Caco-2 (cell line): Measurements from ENCODE around the gene TEC. TPM values are rescaled to one million over a fixed set of nuclear protein-coding genes. Genes with fewer than 3 reads are reported as not detected.

Experiments used
- BruUV-seq: library from RNA; stranded (reverse); fragments of 400-500 nt; replicated peaks from 2 replicates; lab custom pipeline; 2021; lab: Mats Ljungman, UMichigan
- CTCF ChIA-PET: fragments of 300-600 bp; sonication (Branson Sonifier 250); formaldehyde crosslinking; loops from one replicate; lab custom pipeline; 2022; ENCODE audit warnings: antibody characterized with exemption; lab: Charles Lee
- POLR2A ChIA-PET: fragments of 300-600 bp; sonication (Branson Sonifier 250); formaldehyde crosslinking; loops from one replicate; lab custom pipeline; 2022; ENCODE audit warnings: antibody characterized with exemption; lab: Charles Lee
- DNase-seq, 2 experiments: peaks; one replicate each; pipeline versions ENCODE4 v3.0.0 to v3.0.0-alpha.2; 2020 to 2022
- H3K27me3 ChIP-seq: replicated peaks from 2 replicates; pipeline ENCODE4 v1.6.0; 2011; ENCODE audit warnings: low read length; ENCODE audit not compliant: control insufficient read depth, insufficient read depth
- H3K36me3 ChIP-seq: 2 replicates; pipeline ENCODE4 v1.5.1; 2011; ENCODE audit warnings: low read length; ENCODE audit not compliant: control insufficient read depth, insufficient read depth
- H3K4me1 ChIP-seq: fragments of 250-450 bp; sonication (Bioruptor Pico); 2 replicates; pipeline ENCODE4 v1.5.1; 2020; ENCODE audit warnings: mild to moderate bottlenecking
- H3K4me3 ChIP-seq: 2 replicates; pipeline ENCODE4 v1.5.1; 2011; ENCODE audit warnings: low read depth, mild to moderate bottlenecking, control low read depth, low read length
- H3K9me3 ChIP-seq: fragments of 250-450 bp; sonication (Bioruptor Pico); 2 replicates; pipeline ENCODE4 v1.5.1; 2020; ENCODE audit warnings: mild to moderate bottlenecking, moderate library complexity
- H3K27ac Mint-ChIP-seq: one replicate; pipeline ENCODE4 v1.8.0; 2022; ENCODE audit warnings: mixed read lengths; ENCODE audit not compliant: unreplicated experiment
- H3K27me3 Mint-ChIP-seq: one replicate; pipeline ENCODE4 v1.8.0; 2022; ENCODE audit warnings: mixed read lengths; ENCODE audit not compliant: insufficient read depth, unreplicated experiment
- H3K36me3 Mint-ChIP-seq: one replicate; pipeline ENCODE4 v1.8.0; 2022; ENCODE audit warnings: mild to moderate bottlenecking, mixed read lengths; ENCODE audit not compliant: insufficient read depth, unreplicated experiment
- H3K4me1 Mint-ChIP-seq: one replicate; pipeline ENCODE4 v1.8.0; 2022; ENCODE audit warnings: low read depth, mixed read lengths; ENCODE audit not compliant: unreplicated experiment
- H3K4me3 Mint-ChIP-seq: one replicate; pipeline ENCODE4 v1.8.0; 2022; ENCODE audit warnings: mild to moderate bottlenecking, moderate library complexity, mixed read lengths; ENCODE audit not compliant: unreplicated experiment
- H3K9me3 Mint-ChIP-seq: one replicate; pipeline ENCODE4 v1.8.0; 2022; ENCODE audit warnings: mixed read lengths; ENCODE audit not compliant: unreplicated experiment
- intact Hi-C: fragments of 100-400 bp; cut with micrococcal nuclease; formaldehyde crosslinking; loops from one replicate; pipeline ENCODE4 v1.10.0; 2022; ENCODE audit not compliant: unreplicated experiment
- total RNA-seq: library from RNA; stranded (reverse); gene quantifications from 2 replicates; pipeline ENCODE4 v1.2.3, GENCODE V29; 2022
- TF ChIP-seq, protein P1 (sequence below), 2 experiments: fragments of 200-600 bp in 1 of 2; IDR thresholded peaks; 1 replicate in 1 of 2; 2 replicates in 1 of 2; pipeline versions ENCODE4 v1.5.1 to v1.8.0; 2011 to 2022; ENCODE audit warnings: antibody characterized with exemption in 1 of 2, control low read depth in 1 of 2, inconsistent platforms in 1 of 2, low read depth in 1 of 2, low read length in 1 of 2, mild to moderate bottlenecking in 1 of 2, moderate library complexity in 1 of 2; ENCODE audit not compliant: insufficient read depth in 1 of 2, severe bottlenecking in 1 of 2, unreplicated experiment in 1 of 2

TEC gene
- total RNA-seq, 1 experiment from 2014 or later: 2.0 TPM

DNA sequence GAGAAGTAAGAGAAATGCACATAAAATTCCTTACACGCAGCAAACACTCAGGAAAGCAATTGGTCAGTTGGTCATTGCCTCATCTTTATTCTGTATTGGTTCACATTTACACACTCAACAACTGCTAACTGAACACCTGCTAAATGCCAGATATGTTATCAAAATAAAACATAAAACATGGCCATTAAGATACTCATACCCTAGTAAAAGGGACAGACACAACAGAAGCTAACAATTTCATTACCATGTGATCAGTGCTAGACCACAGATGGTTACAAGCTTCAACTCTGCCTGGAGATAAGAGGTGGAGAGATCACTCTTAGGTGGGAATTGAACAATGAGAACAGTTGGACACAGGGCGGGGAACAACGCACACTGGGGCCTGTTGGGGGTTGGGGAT, 26.2 kb downstream of the TEC start:
- no peaks in the 10 kb centered on the region for H3K4me1 ChIP-seq

DNA sequence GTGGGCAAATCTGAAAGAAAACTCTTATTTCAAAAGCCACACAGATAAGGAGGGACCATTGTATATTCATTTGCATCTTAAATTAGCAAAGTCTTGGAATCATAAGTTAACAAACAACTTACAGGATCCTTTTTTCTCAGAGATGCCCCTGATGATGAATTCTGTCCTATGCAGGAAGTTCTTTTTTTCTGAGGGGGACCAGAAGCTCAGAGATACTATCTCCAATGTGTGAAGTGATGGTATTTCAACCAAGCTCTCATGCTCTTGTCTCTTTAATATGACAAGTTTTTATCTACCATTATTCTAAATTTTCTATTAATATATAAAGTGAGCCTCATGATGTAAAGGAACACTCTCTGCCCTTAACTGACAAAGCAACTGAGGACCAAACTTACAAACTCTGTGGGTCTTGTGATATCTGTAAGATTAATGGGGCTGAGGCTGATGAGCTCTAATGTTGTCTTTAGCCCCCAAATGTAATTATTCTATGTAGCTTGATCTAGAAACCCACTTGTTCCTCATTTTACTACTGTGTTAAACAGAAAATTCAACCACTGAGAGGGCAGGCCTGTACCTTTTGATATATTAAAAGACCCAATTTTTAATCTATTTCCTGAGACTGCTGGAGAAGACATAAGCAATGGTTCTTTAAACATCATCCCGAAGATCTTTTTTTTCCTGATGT, 27.0 kb downstream of the TEC start:
- TF ChIP-seq, protein P1, sequence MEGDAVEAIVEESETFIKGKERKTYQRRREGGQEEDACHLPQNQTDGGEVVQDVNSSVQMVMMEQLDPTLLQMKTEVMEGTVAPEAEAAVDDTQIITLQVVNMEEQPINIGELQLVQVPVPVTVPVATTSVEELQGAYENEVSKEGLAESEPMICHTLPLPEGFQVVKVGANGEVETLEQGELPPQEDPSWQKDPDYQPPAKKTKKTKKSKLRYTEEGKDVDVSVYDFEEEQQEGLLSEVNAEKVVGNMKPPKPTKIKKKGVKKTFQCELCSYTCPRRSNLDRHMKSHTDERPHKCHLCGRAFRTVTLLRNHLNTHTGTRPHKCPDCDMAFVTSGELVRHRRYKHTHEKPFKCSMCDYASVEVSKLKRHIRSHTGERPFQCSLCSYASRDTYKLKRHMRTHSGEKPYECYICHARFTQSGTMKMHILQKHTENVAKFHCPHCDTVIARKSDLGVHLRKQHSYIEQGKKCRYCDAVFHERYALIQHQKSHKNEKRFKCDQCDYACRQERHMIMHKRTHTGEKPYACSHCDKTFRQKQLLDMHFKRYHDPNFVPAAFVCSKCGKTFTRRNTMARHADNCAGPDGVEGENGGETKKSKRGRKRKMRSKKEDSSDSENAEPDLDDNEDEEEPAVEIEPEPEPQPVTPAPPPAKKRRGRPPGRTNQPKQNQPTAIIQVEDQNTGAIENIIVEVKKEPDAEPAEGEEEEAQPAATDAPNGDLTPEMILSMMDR (IDR thresholded peaks at IDR 0.05; ENCODE audit: insufficient read depth in 1 of 2, low read depth in 1 of 2, low read length in 1 of 2, severe bottlenecking in 1 of 2, unreplicated experiment in 1 of 2): no peak
- Mint-ChIP-seq H3K27me3 (no peaks in the 10 kb centered on the region), H3K4me3 (no peak overlapping the region), H3K4me1 (no peaks in the 10 kb centered on the region), H3K9me3 (no peaks in the 10 kb centered on the region), H3K27ac (no peak overlapping the region), H3K36me3 (no peaks in the 10 kb centered on the region)
- no peak for DNase-seq
- Histone ChIP-seq H3K36me3 (no peaks in the 10 kb centered on the region), H3K4me3 (no peak overlapping the region), H3K9me3 (no peaks in the 10 kb centered on the region), H3K4me1 (no peaks in the 10 kb centered on the region), H3K27me3 (no peaks in the 10 kb centered on the region)
- CTCF ChIA-PET: no interaction called here
- intact Hi-C loops: no loop called here
- POLR2A ChIA-PET: no interaction called here
- no TSS peak for BruUV-seq

More for the DNA sequence above, 26.2 kb downstream of the TEC start:
- H3K27ac Mint-ChIP-seq: no peak overlapping the region
- Histone ChIP-seq H3K4me3 (no peak overlapping the region), H3K36me3 (no peaks in the 10 kb centered on the region), H3K27me3 (no peaks in the 10 kb centered on the region), H3K9me3 (no peaks in the 10 kb centered on the region)
- H3K4me1 Mint-ChIP-seq: no peaks in the 10 kb centered on the region
- H3K9me3 Mint-ChIP-seq: no peaks in the 10 kb centered on the region
- no peak for DNase-seq
- no peaks in the 10 kb centered on the region for H3K27me3 Mint-ChIP-seq
- POLR2A ChIA-PET: no interaction called here
- H3K4me3 Mint-ChIP-seq: no peak overlapping the region
- CTCF ChIA-PET: no interaction called here
- H3K36me3 Mint-ChIP-seq: no peaks in the 10 kb centered on the region
- intact Hi-C loops: no loop called here
- TF ChIP-seq, protein P1 (IDR thresholded peaks at IDR 0.05; ENCODE audit: insufficient read depth in 1 of 2, low read depth in 1 of 2, low read length in 1 of 2, severe bottlenecking in 1 of 2, unreplicated experiment in 1 of 2): no peak
- no TSS peak for BruUV-seq

DNA sequence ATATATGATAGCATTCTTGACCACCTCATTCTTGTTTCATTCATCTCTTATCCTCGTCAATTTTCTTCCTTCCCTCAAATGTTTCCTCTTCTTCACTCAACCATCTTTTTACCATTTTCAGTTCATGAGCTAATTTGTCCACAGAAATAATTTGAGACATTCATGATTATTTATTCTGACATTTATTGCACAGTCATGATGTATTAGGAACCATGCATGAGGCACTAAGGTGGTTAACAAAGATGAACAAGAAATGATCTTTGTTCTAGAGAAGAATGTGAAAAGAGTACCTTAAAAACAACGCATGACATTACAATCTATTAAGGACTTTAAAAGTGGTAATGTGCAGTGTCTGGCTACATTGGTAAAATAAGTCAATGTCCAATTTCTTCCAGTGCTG, 27.9 kb downstream of the TEC start:
- Mint-ChIP-seq H3K36me3 (no peaks in the 10 kb centered on the region), H3K9me3 (no peaks in the 10 kb centered on the region), H3K4me1 (no peaks in the 10 kb centered on the region), H3K27me3 (no peaks in the 10 kb centered on the region), H3K27ac (no peak overlapping the region), H3K4me3 (no peak overlapping the region)
- Histone ChIP-seq H3K36me3 (no peaks in the 10 kb centered on the region), H3K9me3 (no peaks in the 10 kb centered on the region), H3K4me3 (no peak overlapping the region), H3K4me1 (no peaks in the 10 kb centered on the region), H3K27me3 (no peaks in the 10 kb centered on the region)
- POLR2A ChIA-PET: no interaction called here
- no peak for DNase-seq
- TF ChIP-seq, protein P1 (IDR thresholded peaks at IDR 0.05; ENCODE audit: insufficient read depth in 1 of 2, low read depth in 1 of 2, low read length in 1 of 2, severe bottlenecking in 1 of 2, unreplicated experiment in 1 of 2): no peak
- BruUV-seq: no TSS peak
- CTCF ChIA-PET: no interaction called here
- intact Hi-C loops: no loop called here
